HCT116 (cell line): ENCODE results near the gene RAB24. TPM values are rescaled to one million over a fixed set of nuclear protein-coding genes. Genes with fewer than 3 reads are reported as not detected.
"Not testable (repeated sequence)": the region's sequence is repeated elsewhere in the genome, so short reads cannot be mapped to it uniquely, and the experiment has no call there.

ENCODE experiments used
- ATAC-seq: fragments of 200-7000 bp; cut with Tn5 transposase; 2 replicates; pipeline ENCODE4 v1.9.1; 2020; ENCODE audit warnings: mild to moderate bottlenecking, moderate library complexity
- BruUV-seq: library from RNA; stranded (reverse); fragments of 400-500 nt; replicated peaks from 2 replicates; lab custom pipeline; 2021; lab: Mats Ljungman, UMichigan
- CTCF ChIA-PET: fragments of 300-600 bp; sonication (Branson Sonifier 250); formaldehyde crosslinking; loops from one replicate; lab custom pipeline; 2021; ENCODE audit warnings: antibody characterized with exemption; lab: Charles Lee
- POLR2A ChIA-PET: fragments of 300-600, 350-600 bp; sonication (Branson Sonifier 250); formaldehyde crosslinking; loops from one replicate; lab custom pipeline; 2021; ENCODE audit warnings: antibody characterized with exemption; lab: Charles Lee
- RAD21 ChIA-PET, 2 experiments: fragments of 300-600 bp; sonication (Branson Sonifier 250); formaldehyde crosslinking; loops; one replicate each; lab custom pipeline; 2023; ENCODE audit warnings: low total read pairs in 2 of 2; ENCODE audit not compliant: uncharacterized antibody in 2 of 2, unreplicated experiment in 2 of 2, low non-redundant PET in 1 of 2; lab: Charles Lee
- DNase-seq: peaks from one replicate; pipeline ENCODE4 v3.0.0-alpha.2; 2010; ENCODE audit warnings: low read depth, low spot score
- H2AFZ ChIP-seq: fragments of 200-600 bp; shearing (Covaris generic), sonication (generic); 2 replicates; pipeline ENCODE4 v1.6.1; 2017; ENCODE audit warnings: low read depth, mixed run types, mixed read lengths, antibody characterized with exemption, low read length; ENCODE audit not compliant: poor library complexity, severe bottlenecking
- H3K27ac ChIP-seq: 2 replicates; pipeline ENCODE4 v1.5.1; 2012; ENCODE audit warnings: low read depth, low read length
- H3K27me3 ChIP-seq: fragments of 200-600 bp; sonication (generic); 2 replicates; pipeline ENCODE4 v1.6.1; 2016; ENCODE audit warnings: mixed run types, low read length, mixed read lengths; ENCODE audit not compliant: insufficient read depth
- H3K36me3 ChIP-seq, 2 experiments: fragments of 200-500 bp in 1 of 2; fragments of 200-600 bp in 1 of 2; sonication (Bioruptor generic) in 1 of 2; sonication (generic) in 1 of 2; 2 replicates each; pipeline versions ENCODE4 v1.5.1 to v1.6.1; 2014 to 2016; ENCODE audit warnings: low read length in 2 of 2, inconsistent platforms in 1 of 2, mixed read lengths in 1 of 2, mixed run types in 1 of 2; ENCODE audit not compliant: insufficient read depth in 2 of 2, control insufficient read depth in 1 of 2
- H3K4me1 ChIP-seq, 2 experiments: fragments of 200-600 bp in 1 of 2; sonication (generic) in 1 of 2; 2 replicates each; pipeline versions ENCODE4 v1.5.1 to v1.6.1; 2012 to 2017; ENCODE audit warnings: low read length in 2 of 2, inconsistent platforms in 1 of 2, mild to moderate bottlenecking in 1 of 2, mixed read lengths in 1 of 2, mixed run types in 1 of 2, moderate library complexity in 1 of 2; ENCODE audit not compliant: insufficient read depth in 2 of 2, control insufficient read depth in 1 of 2
- H3K4me2 ChIP-seq: fragments of 200-600 bp; sonication (generic); 2 replicates; pipeline ENCODE4 v1.6.1; 2017; ENCODE audit warnings: mixed run types, low read length, mixed read lengths
- H3K4me3 ChIP-seq, 2 experiments: fragments of 200-600 bp in 1 of 2; sonication (generic) in 1 of 2; replicated peaks in 1 of 2; 2 replicates each; pipeline ENCODE4 v1.5.1; 2011 to 2016; ENCODE audit warnings: low read length in 2 of 2, control low read depth in 1 of 2, low read depth in 1 of 2, mild to moderate bottlenecking in 1 of 2, mixed read lengths in 1 of 2, mixed run types in 1 of 2
- H3K79me2 ChIP-seq: fragments of 200-600 bp; sonication (generic); 2 replicates; pipeline ENCODE4 v1.6.1; 2017; ENCODE audit warnings: mild to moderate bottlenecking, mixed run types, low read length, moderate library complexity, mixed read lengths; ENCODE audit not compliant: insufficient read depth
- H3K9ac ChIP-seq: fragments of 200-600 bp; sonication (generic); 2 replicates; pipeline ENCODE4 v1.6.1; 2016; ENCODE audit warnings: low read length, mixed read lengths
- H3K9me2 ChIP-seq: fragments of 200-600 bp; sonication (generic), shearing (Covaris generic); 2 replicates; pipeline ENCODE4 v1.6.1; 2017; ENCODE audit warnings: mixed run types, mild to moderate bottlenecking, moderate library complexity; ENCODE audit not compliant: insufficient read depth
- H3K9me3 ChIP-seq, 2 experiments: fragments of 200-500 bp in 1 of 2; fragments of 200-600 bp in 1 of 2; sonication (Bioruptor generic) in 1 of 2; sonication (generic) in 1 of 2; 2 replicates each; pipeline ENCODE4 v1.6.1; 2014 to 2017; ENCODE audit warnings: low read length in 2 of 2, mixed read lengths in 2 of 2, inconsistent platforms in 1 of 2, low read depth in 1 of 2, mild to moderate bottlenecking in 1 of 2, mixed run types in 1 of 2, moderate library complexity in 1 of 2; ENCODE audit not compliant: control insufficient read depth in 1 of 2, insufficient read depth in 1 of 2
- H4K20me1 ChIP-seq: fragments of 200-600 bp; sonication (generic), shearing (Covaris generic); 2 replicates; pipeline ENCODE4 v1.6.1; 2017; ENCODE audit warnings: mixed run types, mild to moderate bottlenecking, moderate library complexity; ENCODE audit not compliant: insufficient read depth
- CTCF ChIP-seq, 3 experiments: fragments of 200-600 bp in 1 of 3; sonication (generic) in 1 of 3; IDR thresholded peaks in 2 of 3; conservative IDR thresholded peaks in 1 of 3; 2 replicates each; pipeline ENCODE4 v1.5.1; 2012 to 2017; ENCODE audit warnings: low read depth in 2 of 3, low read length in 2 of 3, antibody characterized with exemption in 1 of 3, borderline replicate concordance in 1 of 3, control low read depth in 1 of 3, mild to moderate bottlenecking in 1 of 3, mixed read lengths in 1 of 3, mixed run types in 1 of 3, moderate library complexity in 1 of 3; ENCODE audit not compliant: insufficient read depth in 1 of 3
- ELF1 ChIP-seq: IDR thresholded peaks from 2 replicates; pipeline ENCODE4 v1.6.1; 2012; ENCODE audit warnings: low read depth, borderline replicate concordance
- EZH2phosphoT487 ChIP-seq: fragments of 200-600 bp; IDR thresholded peaks from 2 replicates; pipeline ENCODE4 v1.6.1; 2018; ENCODE audit warnings: antibody characterized with exemption, borderline replicate concordance
- POLR2A ChIP-seq: IDR thresholded peaks from 2 replicates; pipeline ENCODE4 v1.7.0; 2011; ENCODE audit warnings: borderline replicate concordance; ENCODE audit not compliant: insufficient read depth, insufficient read length; ENCODE audit errors: extremely low read depth
- POLR2AphosphoS5 ChIP-seq: IDR thresholded peaks from 2 replicates; pipeline ENCODE4 v1.6.1; 2011; ENCODE audit warnings: mild to moderate bottlenecking, low read depth, low read length, moderate library complexity
- intact Hi-C: fragments of 100-400 bp; cut with micrococcal nuclease; formaldehyde crosslinking; loops from 2 replicates; pipeline ENCODE4 v1.10.0; 2022
- total RNA-seq: library from RNA; stranded (reverse); gene quantifications from one replicate; pipeline ENCODE4 v1.2.1, GENCODE V29; 2021; ENCODE audit not compliant: unreplicated experiment

The RAB24 gene
- total RNA-seq, 1 experiment from 2014 or later, result 13.5 TPM

GRCh38 chr5:177307544-177308363, 4.2 kb upstream of the RAB24 start (continued):
- TF ChIP-seq POLR2A, result no peak
- TF ChIP-seq CTCF (IDR thresholded peaks at IDR 0.05 in 2 of 3, conservative IDR thresholded peaks at IDR 0.05 in 1 of 3; ENCODE audit: borderline replicate concordance in 1 of 3, insufficient read depth in 1 of 3, low read depth in 2 of 3, low read length in 2 of 3), result no peak

- ChIA-PET RAD21 (interaction anchor here in 1 of 2 experiments (0.6 kb wide), 1 partner anchor 149 kb away, joined by 3 read pairs; no protein-coding TSS in a partner anchor), CTCF (no interaction called here), POLR2A (interaction anchor here (1.0 kb wide), 1 partner anchor 150 kb away, joined by 3 read pairs; no protein-coding TSS in a partner anchor)
- Histone ChIP-seq H3K9ac (no peak overlapping the region), H3K4me2 (no peak overlapping the region), H4K20me1 (peaks cover 8% of the 10 kb centered on the region; the same call in 1 of the 2 replicates), H2AFZ (no peak overlapping the region), H3K9me2 (no peaks in the 10 kb centered on the region), H3K27ac (no peak overlapping the region), H3K9me3 (no peaks in the 10 kb centered on the region), H3K27me3 (no peaks in the 10 kb centered on the region), H3K4me3 (no peak overlapping the region), H3K79me2 (peaks cover 28% of the 10 kb centered on the region), H3K4me1 (peaks cover 22 to 57% of the 10 kb centered on the region in 2 experiments), H3K36me3 (peaks cover 8 to 14% of the 10 kb centered on the region in 2 experiments; a peak in 2 of 4 replicates)
- DNase-seq (no peak), ATAC-seq (no peak)
- no TSS peak for BruUV-seq
- TF ChIP-seq ELF1 (no peak), POLR2AphosphoS5 (0 out of 2 replicates have a peak, but pooled peaks have one; percentile 30), EZH2phosphoT487 (no peak)
- intact Hi-C loops, result loop anchor here (10.0 kb wide), 1 partner anchor 652 kb away; no protein-coding TSS in a partner anchor
Measured at GRCh38 chr5:177306674-177307543, 3.4 kb upstream of the RAB24 start.

- H3K4me1 ChIP-seq, result peaks cover 29 to 58% of the 10 kb centered on the region in 2 experiments
- POLR2A ChIA-PET, H3K9ac ChIP-seq, H3K9me3 ChIP-seq, H4K20me1 ChIP-seq, ATAC-seq, CTCF ChIA-PET, H3K27me3 ChIP-seq, DNase-seq, RAD21 ChIA-PET, H2AFZ ChIP-seq, BruUV-seq, H3K4me2 ChIP-seq, H3K27ac ChIP-seq, H3K9me2 ChIP-seq, H3K4me3 ChIP-seq: not testable (repeated sequence)
- peaks cover 8 to 14% of the 10 kb centered on the region in 2 experiments; a peak in 2 of 4 replicates for H3K36me3 ChIP-seq
- intact Hi-C loops, result loop anchor here (10.0 kb wide), 1 partner anchor 651 kb away; no protein-coding TSS in a partner anchor
- peaks cover 28% of the 10 kb centered on the region for H3K79me2 ChIP-seq
Measured at GRCh38 chr5:177306103-177306640, 2.7 kb upstream of the RAB24 start.
